HFFc6 (cell line): ENCODE data around the gene RAD51. TPM values are rescaled to one million over a fixed set of nuclear protein-coding genes. Genes with fewer than 3 reads are reported as not detected.
A peak's percentile ranks its signal among the peaks of the same experiment; 100 is the strongest.

Experiments
- DNase-seq: peaks from one replicate; pipeline ENCODE4 v3.0.0-alpha.2; 2018
- H3K27ac Mint-ChIP-seq: 2 replicates; pipeline ENCODE4 v1.8.0; 2020; ENCODE audit warnings: mild to moderate bottlenecking, mixed read lengths
- H3K27me3 Mint-ChIP-seq: 2 replicates; pipeline ENCODE4 v1.8.0; 2021; ENCODE audit warnings: mild to moderate bottlenecking, moderate library complexity, mixed read lengths; ENCODE audit not compliant: insufficient read depth
- H3K36me3 Mint-ChIP-seq: 2 replicates; pipeline ENCODE4 v1.8.0; 2021; ENCODE audit warnings: low read depth, mixed read lengths
- H3K4me1 Mint-ChIP-seq: 2 replicates; pipeline ENCODE4 v1.8.0; 2020; ENCODE audit warnings: low read depth, mixed read lengths
- H3K4me3 Mint-ChIP-seq: 2 replicates; pipeline ENCODE4 v1.8.0; 2020; ENCODE audit warnings: mild to moderate bottlenecking, moderate library complexity, mixed read lengths
- H3K9me3 Mint-ChIP-seq: 2 replicates; pipeline ENCODE4 v1.8.0; 2020; ENCODE audit warnings: mild to moderate bottlenecking, mixed read lengths
- total RNA-seq, 6 experiments: library from RNA; stranded (reverse); fragmentation: NEBNext Ultra II Directional; extraction: Animal tissue kit (Norgen Biotek cat#: 25700); gene quantifications; 2 replicates in 1 of 6; 3 replicates in 5 of 6; pipeline ENCODE4 v1.2.3, GENCODE V29; 2021
- TF ChIP-seq, protein P1 (sequence below): fragments of 200-600 bp; sonication (generic); IDR thresholded peaks from 2 replicates; pipeline ENCODE4 v1.5.0; 2021; ENCODE audit warnings: antibody characterized with exemption, mild to moderate bottlenecking

Gene RAD51
- total RNA-seq, 6 experiments from 2014 or later, result 8.2 to 15.9 (median 12.1) TPM

DNA sequence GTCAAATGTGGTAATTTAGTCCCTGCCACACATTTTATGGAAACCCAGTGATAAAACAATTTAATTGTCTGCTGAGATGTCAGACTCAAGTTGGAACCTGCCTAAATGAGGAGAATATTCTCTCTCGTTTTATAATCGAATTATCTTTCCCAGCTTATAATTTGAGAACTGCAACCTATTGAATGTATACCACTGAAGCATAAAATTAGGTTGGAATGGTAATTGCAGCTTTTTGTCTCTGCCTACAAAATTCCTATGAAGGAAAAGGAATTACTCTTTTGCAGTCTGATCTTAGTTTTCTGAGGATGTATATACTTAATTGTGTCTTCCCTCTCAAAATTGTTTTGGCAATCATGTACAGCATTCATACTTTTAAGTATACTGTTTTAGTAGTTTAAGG, 28.9 kb downstream of the RAD51 start:
- Mint-ChIP-seq H3K9me3 (no peaks in the 10 kb centered on the region), H3K4me1 (peaks cover 22% of the 10 kb centered on the region)

DNA sequence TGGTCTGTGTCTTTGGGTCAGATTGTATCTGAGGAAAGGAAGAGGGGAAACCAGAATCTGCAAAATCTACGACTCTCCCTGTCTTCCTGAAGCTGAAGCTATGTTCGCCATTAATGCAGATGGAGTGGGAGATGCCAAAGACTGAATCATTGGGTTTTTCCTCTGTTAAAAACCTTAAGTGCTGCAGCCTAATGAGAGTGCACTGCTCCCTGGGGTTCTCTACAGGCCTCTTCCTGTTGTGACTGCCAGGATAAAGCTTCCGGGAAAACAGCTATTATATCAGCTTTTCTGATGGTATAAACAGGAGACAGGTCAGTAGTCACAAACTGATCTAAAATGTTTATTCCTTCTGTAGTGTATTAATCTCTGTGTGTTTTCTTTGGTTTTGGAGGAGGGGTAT, 36.1 kb downstream of the RAD51 start:
- DNase-seq, result no peak
- Mint-ChIP-seq H3K4me3 (no peak overlapping the region), H3K9me3 (no peaks in the 10 kb centered on the region), H3K27ac (no peak overlapping the region), H3K36me3 (peaks cover 8% of the 10 kb centered on the region), H3K4me1 (no peaks in the 10 kb centered on the region), H3K27me3 (no peaks in the 10 kb centered on the region; the same call in 1 of the 2 replicates)
- TF ChIP-seq, protein P1, sequence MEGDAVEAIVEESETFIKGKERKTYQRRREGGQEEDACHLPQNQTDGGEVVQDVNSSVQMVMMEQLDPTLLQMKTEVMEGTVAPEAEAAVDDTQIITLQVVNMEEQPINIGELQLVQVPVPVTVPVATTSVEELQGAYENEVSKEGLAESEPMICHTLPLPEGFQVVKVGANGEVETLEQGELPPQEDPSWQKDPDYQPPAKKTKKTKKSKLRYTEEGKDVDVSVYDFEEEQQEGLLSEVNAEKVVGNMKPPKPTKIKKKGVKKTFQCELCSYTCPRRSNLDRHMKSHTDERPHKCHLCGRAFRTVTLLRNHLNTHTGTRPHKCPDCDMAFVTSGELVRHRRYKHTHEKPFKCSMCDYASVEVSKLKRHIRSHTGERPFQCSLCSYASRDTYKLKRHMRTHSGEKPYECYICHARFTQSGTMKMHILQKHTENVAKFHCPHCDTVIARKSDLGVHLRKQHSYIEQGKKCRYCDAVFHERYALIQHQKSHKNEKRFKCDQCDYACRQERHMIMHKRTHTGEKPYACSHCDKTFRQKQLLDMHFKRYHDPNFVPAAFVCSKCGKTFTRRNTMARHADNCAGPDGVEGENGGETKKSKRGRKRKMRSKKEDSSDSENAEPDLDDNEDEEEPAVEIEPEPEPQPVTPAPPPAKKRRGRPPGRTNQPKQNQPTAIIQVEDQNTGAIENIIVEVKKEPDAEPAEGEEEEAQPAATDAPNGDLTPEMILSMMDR, result no peak

More for the DNA sequence above, 28.9 kb downstream of the RAD51 start:
- peaks cover 5% of the 10 kb centered on the region for H3K36me3 Mint-ChIP-seq
- no peak overlapping the region for H3K4me3 Mint-ChIP-seq
- DNase-seq, result no peak
- H3K27me3 Mint-ChIP-seq, result no peaks in the 10 kb centered on the region
- no peak overlapping the region for H3K27ac Mint-ChIP-seq
- TF ChIP-seq, protein P1, result no peak

DNA sequence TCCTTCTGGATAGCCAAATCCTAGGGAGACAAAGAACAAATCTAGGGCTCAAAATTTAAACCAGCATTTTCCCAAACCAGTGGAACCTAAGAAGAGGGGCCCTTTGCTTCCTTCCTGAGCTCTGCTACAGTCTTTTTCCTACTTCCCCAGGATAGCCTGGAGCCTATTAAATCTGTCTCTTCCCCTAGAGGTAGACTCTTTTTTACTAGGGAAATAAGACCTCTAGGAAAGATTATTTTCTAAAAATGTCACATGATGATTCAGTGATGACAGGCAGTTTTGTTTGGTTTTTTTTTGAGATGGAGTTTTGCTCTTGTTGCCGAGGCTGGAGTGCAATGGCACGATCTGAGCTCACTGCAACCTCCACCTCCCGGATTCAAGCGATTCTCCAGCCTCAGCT, 41.6 kb downstream of the RAD51 start:
- TF ChIP-seq, protein P1, result no peak
- H3K9me3 Mint-ChIP-seq, result no peaks in the 10 kb centered on the region
- DNase-seq, result no peak
- no peaks in the 10 kb centered on the region for H3K36me3 Mint-ChIP-seq
- H3K27me3 Mint-ChIP-seq, result peaks cover 2% of the 10 kb centered on the region
- no peaks in the 10 kb centered on the region; the same call in 1 of the 2 replicates for H3K4me1 Mint-ChIP-seq
- no peak overlapping the region for H3K4me3 Mint-ChIP-seq
- H3K27ac Mint-ChIP-seq, result peak overlapping the region; percentile 53; the same call in 1 of the 2 replicates

GRCh38 chr15:40737048-40737447, 42.1 kb downstream of the RAD51 start:
- TF ChIP-seq, protein P1, result no peak
- H3K4me1 Mint-ChIP-seq, result no peaks in the 10 kb centered on the region; the same call in 1 of the 2 replicates
- no peak for DNase-seq
- H3K9me3 Mint-ChIP-seq, result no peaks in the 10 kb centered on the region
- H3K4me3 Mint-ChIP-seq, result no peak overlapping the region
- no peaks in the 10 kb centered on the region for H3K36me3 Mint-ChIP-seq
- H3K27me3 Mint-ChIP-seq, result peaks cover 2% of the 10 kb centered on the region
- H3K27ac Mint-ChIP-seq, result peak overlapping the region; percentile 53; the same call in 1 of the 2 replicates

- H3K4me1 Mint-ChIP-seq, result peaks cover 7% of the 10 kb centered on the region
- H3K36me3 Mint-ChIP-seq, result peaks cover 8% of the 10 kb centered on the region
- TF ChIP-seq, protein P1, result no peak
- peaks cover 4% of the 10 kb centered on the region for H3K27me3 Mint-ChIP-seq
- H3K4me3 Mint-ChIP-seq, result no peak overlapping the region
- DNase-seq, result no peak
- H3K27ac Mint-ChIP-seq, result no peak overlapping the region
- no peaks in the 10 kb centered on the region for H3K9me3 Mint-ChIP-seq
These were observed 44.1 kb downstream of the RAD51 start for GRCh38 chr15:40739047-40739446.

DNA sequence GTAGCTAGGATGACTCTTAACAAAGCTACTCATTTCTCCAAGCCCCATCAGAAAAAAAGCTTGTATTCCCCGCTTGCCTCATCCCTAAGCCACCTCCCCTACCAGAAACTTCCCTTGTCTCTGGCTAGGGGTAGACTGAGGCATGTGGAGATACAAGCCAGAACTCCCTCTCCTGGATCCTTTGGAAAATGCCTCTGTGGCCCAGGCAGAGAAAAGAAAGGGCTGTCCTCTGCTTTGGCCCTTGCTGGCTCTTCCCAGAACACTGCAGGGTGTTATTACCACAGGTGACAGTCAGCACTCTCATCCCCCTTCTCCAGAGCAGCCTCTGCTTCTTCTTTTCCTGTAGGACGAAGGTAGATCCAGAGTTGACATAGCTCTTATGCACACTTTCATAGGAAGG, 44.9 kb downstream of the RAD51 start:
- TF ChIP-seq, protein P1, result no peak

More for the DNA sequence above, 44.9 kb downstream of the RAD51 start:
- H3K4me1 Mint-ChIP-seq, result peaks cover 14% of the 10 kb centered on the region
- no peak overlapping the region for H3K4me3 Mint-ChIP-seq
- peaks cover 8% of the 10 kb centered on the region for H3K36me3 Mint-ChIP-seq
- no peak for DNase-seq
- no peak overlapping the region for H3K27ac Mint-ChIP-seq
- H3K9me3 Mint-ChIP-seq, result no peaks in the 10 kb centered on the region
- peaks cover 6% of the 10 kb centered on the region for H3K27me3 Mint-ChIP-seq
